SKM-1 (cell line): ENCODE results near the gene MSMB.
"Not testable (repeated sequence)": the region's sequence is repeated elsewhere in the genome, so short reads cannot be mapped to it uniquely, and the experiment has no call there.

Experiments used
- DNase-seq: peaks from one replicate; lab custom pipeline; 2025; ENCODE audit not compliant: unreplicated experiment; lab: John Stamatoyannopoulos, UW

MSMB gene

DNA sequence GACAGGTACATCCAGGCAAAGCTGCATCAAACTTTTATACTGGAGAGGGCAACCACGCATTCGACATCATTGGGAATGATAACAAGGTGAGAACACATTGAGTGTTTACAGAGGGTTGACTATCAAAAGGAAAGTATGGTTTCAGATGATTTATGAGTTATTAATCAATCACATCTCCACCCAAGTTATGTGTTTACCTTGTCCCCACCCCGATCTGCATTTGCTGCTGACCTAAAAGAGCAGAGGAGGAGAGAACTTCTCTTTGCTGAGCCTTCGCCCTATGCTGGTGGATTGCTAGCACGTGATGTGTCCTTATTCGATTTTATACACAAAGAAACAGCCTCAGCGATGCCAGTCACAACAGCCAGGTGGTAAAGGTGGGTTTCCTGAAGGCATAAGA, at the start of gene MSMB:
Gene MSMB (minus strand): TSS at position 9 of the 400 bp plus-strand sequence. CDS start 32 bp downstream, outside the sequence.
- DNase-seq, result no peak

- no peak for DNase-seq
Measured at GRCh38 chr10:46094931-46095750, 49.1 kb upstream of the MSMB start.

- DNase-seq, result no peak
Measured at GRCh38 chr10:46094197-46094500, 48.1 kb upstream of the MSMB start.

GRCh38 chr10:46093316-46094196, 47.5 kb upstream of the MSMB start:
- DNase-seq, result not testable (repeated sequence)

DNA sequence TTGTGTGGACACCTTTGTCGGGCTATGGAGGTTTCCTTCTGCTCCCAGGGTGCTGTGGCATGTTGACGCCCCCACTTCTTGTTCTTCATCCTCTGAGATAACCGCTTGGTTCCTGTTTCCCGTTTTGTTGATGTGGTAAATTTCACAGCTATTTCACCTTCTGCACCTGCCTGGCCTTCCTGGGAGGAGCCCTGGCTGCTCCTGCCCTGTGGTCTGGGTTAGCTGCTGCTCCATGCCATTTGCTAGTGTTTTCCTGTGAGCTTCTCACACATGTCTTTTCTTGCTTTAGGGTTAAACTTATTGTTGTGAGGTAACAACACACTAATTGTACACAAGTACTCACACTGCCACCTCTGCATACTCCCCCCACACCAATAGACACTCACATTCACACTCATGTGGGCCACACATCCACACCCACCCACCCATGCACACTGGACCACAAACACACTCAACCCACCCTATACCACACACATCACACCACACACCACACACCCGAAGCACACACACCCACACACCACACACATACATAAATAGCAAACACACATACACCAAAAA, 46.5 kb upstream of the MSMB start:
- DNase-seq, result peak; percentile 12

GRCh38 chr10:46091828-46092523, 45.9 kb upstream of the MSMB start:
- DNase-seq, result no peak

GRCh38 chr10:46091080-46091827, 45.2 kb upstream of the MSMB start:
- no peak for DNase-seq

GRCh38 chr10:46090258-46090812, 44.3 kb upstream of the MSMB start:
- no peak for DNase-seq

- DNase-seq, result not testable (repeated sequence)
Measured at GRCh38 chr10:46087381-46087780, 41.3 kb upstream of the MSMB start.

DNA sequence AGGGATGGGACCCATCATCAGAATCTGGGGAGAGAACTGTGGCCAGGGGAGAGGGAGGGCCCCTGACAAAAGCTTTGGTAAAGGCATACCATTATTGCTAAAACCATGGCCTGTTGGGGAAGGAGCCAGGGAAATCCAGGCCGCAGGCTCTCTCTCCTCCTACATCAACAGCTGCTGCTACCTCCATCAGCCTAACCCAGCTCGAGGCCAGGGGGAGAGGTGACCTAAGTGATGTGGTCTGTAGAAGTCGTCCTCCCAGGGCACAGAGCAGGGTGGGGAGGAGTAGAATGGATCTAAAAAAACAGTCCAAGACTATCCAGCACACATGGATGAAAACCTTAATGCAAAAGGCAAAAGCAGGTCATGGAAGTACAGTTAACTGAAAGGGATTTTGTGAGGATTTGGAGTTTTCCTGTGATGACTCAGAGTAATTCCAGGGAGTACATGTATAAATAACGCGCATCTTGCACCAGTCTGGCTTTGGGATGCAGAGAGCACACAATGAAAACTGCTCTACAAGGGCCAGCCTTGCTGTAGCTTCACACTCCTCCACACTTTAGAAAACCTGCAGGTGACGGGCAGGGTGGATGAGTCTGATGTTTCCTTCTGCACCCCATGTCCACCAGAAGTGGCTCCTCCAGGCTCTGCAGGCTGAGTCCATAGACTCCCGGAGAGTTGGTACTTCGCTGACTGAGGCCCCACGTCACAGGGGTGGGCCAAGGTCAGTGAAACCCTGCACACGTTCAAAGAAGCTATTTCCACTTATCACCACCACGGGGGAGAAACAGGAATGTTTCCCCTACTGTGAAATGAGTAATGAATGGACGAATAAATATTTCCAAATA, 38.5 kb upstream of the MSMB start:
- no peak for DNase-seq

DNA sequence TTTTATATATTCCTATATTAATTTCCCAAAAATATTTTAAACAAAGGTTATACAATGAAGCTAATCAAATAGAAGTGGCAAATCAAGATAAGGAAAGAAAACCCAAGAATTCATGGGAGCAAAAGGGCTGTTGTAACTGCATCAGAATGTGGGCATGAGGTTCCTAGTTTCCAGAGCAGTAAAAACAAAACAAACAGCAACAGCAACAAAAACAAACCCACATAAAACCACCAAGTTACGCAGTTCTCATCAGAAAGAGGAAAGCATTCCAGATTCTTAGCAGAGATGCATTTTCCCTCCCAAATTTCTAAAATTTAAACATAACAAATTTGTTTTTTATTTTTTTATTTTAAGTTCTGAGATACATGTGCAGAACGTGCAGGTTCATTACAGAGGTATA, 34.8 kb upstream of the MSMB start:
- no peak for DNase-seq

GRCh38 chr10:46079831-46080585, 33.9 kb upstream of the MSMB start:
- peak; percentile 93 for DNase-seq

DNA sequence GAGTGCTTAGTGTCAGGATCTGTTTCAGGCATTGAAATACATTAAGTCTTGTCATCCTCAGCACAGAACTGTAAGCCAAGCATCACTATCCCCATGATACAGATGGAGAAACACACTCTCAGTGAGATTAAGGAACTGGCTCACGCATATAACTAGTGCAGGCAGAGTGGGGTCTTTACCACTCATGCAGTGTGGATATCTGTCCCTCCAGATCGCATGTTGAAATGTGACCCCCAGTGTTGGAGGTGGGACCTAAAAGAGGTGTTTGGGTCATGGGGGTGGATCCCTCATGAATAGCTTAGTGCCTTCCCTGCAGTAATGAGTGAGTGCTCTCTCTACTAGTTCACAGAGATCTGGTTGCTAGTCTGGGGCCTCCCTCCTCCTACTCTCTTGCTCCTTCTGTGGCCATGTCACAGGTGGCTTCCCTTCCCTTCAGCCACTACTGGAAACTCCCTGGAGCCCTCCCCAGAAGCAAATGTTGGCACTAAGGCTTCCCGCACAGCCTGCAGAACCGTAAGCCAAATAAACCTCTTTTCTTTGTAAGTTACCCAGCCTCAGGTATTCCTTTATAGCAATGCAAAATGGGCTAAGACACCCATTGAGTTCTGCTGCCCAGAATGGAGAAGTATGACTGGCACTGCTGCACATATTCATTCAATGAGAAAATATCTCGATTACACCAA, 31.8 kb upstream of the MSMB start:
- no peak for DNase-seq

GRCh38 chr10:46077141-46077554, 31.1 kb upstream of the MSMB start:
- peak; percentile 91 for DNase-seq

- DNase-seq, result no peak
Measured at GRCh38 chr10:46075869-46076268, 29.8 kb upstream of the MSMB start.

DNA sequence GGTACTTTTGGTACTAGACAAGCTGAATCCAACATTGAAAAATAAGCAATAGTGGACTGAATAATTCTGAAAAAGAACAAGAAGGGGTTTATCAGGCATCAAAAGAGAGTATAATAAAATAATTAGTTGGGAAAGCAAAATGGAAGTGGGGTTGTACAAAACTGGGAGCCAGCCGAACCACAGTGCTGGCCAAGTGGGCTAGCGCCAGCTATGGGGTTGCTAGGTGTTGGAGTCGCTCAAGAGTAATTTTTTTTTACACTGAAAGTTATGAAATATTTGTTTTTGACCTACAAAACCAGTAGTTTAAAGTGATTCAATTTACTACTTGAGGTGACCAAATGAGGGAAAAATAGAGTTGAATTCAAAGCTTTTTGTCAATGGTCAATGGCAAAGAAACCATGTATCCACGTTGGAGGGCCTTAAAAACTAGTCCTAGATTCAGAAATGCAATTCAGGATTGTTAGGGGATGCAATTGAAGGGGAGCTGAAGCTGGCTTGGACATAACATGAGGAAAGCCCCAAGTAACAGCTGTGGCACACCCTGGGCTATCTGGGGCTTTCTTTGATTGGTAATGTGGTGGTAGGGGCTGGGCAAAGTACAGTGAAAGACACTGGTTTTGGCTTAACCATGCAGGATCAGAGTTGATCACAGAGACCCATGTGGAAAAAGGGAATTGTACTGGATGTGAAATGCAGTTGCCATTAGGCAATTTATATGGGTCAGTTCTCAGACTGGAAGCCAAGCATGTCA, 28.3 kb upstream of the MSMB start:
- DNase-seq, result no peak

DNA sequence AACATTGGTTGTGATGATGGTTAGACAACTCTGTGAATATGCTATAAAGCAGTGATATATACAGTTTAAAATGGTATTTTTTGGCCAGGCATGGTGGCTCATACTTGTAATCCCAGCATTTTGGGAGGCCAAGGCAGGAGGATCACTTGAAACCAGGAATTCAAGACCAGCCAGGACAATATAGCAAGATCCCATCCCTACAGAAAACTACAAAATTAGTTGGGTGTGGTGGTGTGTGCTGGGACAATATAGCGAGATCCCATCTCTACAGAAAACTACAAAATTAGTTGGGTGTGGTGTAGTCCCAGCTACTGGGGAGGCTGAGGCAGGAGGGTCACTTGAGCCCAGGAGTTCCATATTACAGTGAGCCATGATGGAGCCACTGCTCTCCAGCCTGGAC, 27.5 kb upstream of the MSMB start:
- no peak for DNase-seq
